Fibroblast of mammary gland (primary cell): ENCODE data around the gene RRP1B.

Source experiments
- DNase-seq: peaks from one replicate; pipeline ENCODE4 v3.0.0-alpha.2; 2010; ENCODE audit warnings: low read depth
- H3K4me3 ChIP-seq: 2 replicates; pipeline ENCODE4 v1.5.1; 2011; ENCODE audit warnings: low read depth, mild to moderate bottlenecking, low read length, moderate library complexity; ENCODE audit not compliant: control insufficient read depth
- CTCF ChIP-seq: conservative IDR thresholded peaks from 2 replicates; pipeline ENCODE4 v1.5.1; 2011; ENCODE audit warnings: low read depth, low read length, inconsistent platforms; ENCODE audit not compliant: control insufficient read depth, insufficient read depth

Gene RRP1B

GRCh38 chr21:43733060-43733459, 73.7 kb downstream of the RRP1B start:
- peak overlapping the region; percentile 2 for H3K4me3 ChIP-seq

GRCh38 chr21:43733529-43734071, 74.2 kb downstream of the RRP1B start:
- DNase-seq, result peak; percentile 90
- TF ChIP-seq CTCF, result no peak
- peak overlapping the region; percentile 2 for H3K4me3 ChIP-seq

More at GRCh38 chr21:43733060-43733459, 73.7 kb downstream of the RRP1B start:
- peak; percentile 51 for DNase-seq
- no peak for TF ChIP-seq CTCF

GRCh38 chr21:43734131-43734927, 75.0 kb downstream of the RRP1B start:
- no peak overlapping the region for H3K4me3 ChIP-seq
- no peak for DNase-seq
- TF ChIP-seq CTCF, result no peak

GRCh38 chr21:43734928-43735229, 75.5 kb downstream of the RRP1B start:
- DNase-seq, result peak; percentile 72
- no peak for TF ChIP-seq CTCF

GRCh38 chr21:43735236-43736091, 76.1 kb downstream of the RRP1B start:
- DNase-seq, result no peak
- no peak overlapping the region for H3K4me3 ChIP-seq
- TF ChIP-seq CTCF, result no peak

More at GRCh38 chr21:43734928-43735229, 75.5 kb downstream of the RRP1B start:
- no peak overlapping the region for H3K4me3 ChIP-seq

GRCh38 chr21:43736224-43736883, 77.0 kb downstream of the RRP1B start:
- H3K4me3 ChIP-seq, result no peak overlapping the region
- no peak for DNase-seq
- no peak for TF ChIP-seq CTCF
